Chondrocyte (in vitro differentiated cells): Measurements from ENCODE around the gene B9D2. TPM values are rescaled to one million over a fixed set of nuclear protein-coding genes. Genes with fewer than 3 reads are reported as not detected.

Source experiments
- DNase-seq: peaks from one replicate; pipeline ENCODE4 v3.0.0; 2021; ENCODE audit warnings: mixed read lengths, low spot score
- H3K27ac Mint-ChIP-seq: one replicate; pipeline ENCODE4 v1.8.0; 2021; ENCODE audit warnings: mild to moderate bottlenecking, moderate library complexity, mixed read lengths; ENCODE audit not compliant: unreplicated experiment
- H3K27me3 Mint-ChIP-seq: 2 replicates; pipeline ENCODE4 v1.8.0; 2021; ENCODE audit warnings: low read depth, mixed read lengths
- H3K36me3 Mint-ChIP-seq: 2 replicates; pipeline ENCODE4 v1.8.0; 2021; ENCODE audit warnings: low read depth, mixed read lengths
- H3K4me1 Mint-ChIP-seq: 2 replicates; pipeline ENCODE4 v1.8.0; 2021; ENCODE audit warnings: low read depth, mild to moderate bottlenecking, mixed read lengths
- H3K4me3 Mint-ChIP-seq: one replicate; pipeline ENCODE4 v1.8.0; 2021; ENCODE audit warnings: mild to moderate bottlenecking, moderate library complexity, mixed read lengths; ENCODE audit not compliant: unreplicated experiment
- H3K9me3 Mint-ChIP-seq: 2 replicates; pipeline ENCODE4 v1.8.0; 2021; ENCODE audit warnings: low read depth, mixed read lengths
- total RNA-seq: library from RNA; stranded (reverse); gene quantifications from 3 replicates; pipeline ENCODE4 v1.2.1, GENCODE V29; 2021
- TF ChIP-seq, protein P1 (sequence below): fragments of 200-600 bp; sonication (generic); IDR thresholded peaks from 2 replicates; pipeline ENCODE4 v1.5.0; 2021; ENCODE audit warnings: antibody characterized with exemption, mild to moderate bottlenecking, moderate library complexity

Gene B9D2
- total RNA-seq, 1 donor from 2014 or later, result 2.0 TPM

DNA sequence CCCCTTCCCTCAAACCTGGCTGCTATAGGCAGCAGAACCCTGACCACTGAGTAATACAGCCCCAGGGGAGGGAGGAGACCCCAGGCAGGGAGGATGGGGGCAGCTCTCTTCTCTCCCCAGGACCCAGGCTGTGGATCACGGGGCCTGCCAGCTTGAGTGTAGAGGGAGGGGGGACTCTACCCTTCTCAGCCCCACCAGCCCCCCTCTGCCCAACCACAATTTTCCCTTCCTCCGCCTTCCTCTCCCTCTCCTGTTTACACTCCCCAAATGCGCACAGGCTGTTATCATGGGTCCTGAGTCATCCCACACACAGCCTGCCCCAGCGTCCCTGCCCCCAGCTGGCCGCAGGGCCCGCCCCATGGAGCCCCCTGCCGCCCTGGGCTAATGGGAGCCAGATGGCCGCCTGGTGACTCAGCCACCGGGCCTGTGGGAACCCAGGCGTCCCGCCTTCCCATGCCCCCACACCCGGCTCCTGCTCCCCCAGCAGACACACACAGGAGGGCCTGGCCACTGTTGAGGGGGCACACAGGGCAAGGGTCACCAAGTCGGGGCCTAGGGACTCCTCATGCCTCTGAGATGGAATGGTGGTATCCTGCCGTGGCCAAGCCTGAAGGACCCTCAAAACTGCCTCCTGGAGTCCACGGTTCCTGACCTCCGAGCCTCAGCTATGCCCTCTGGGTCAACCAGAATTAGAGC is 40.4 kb downstream of the B9D2 start:
- peaks cover 84% of the 10 kb centered on the region for H3K4me1 Mint-ChIP-seq
- peak overlapping the region; percentile 56 for H3K4me3 Mint-ChIP-seq
- peak overlapping the region; percentile 100 for H3K27ac Mint-ChIP-seq
- H3K9me3 Mint-ChIP-seq, result no peaks in the 10 kb centered on the region
- DNase-seq, result no peak
- TF ChIP-seq, protein P1, sequence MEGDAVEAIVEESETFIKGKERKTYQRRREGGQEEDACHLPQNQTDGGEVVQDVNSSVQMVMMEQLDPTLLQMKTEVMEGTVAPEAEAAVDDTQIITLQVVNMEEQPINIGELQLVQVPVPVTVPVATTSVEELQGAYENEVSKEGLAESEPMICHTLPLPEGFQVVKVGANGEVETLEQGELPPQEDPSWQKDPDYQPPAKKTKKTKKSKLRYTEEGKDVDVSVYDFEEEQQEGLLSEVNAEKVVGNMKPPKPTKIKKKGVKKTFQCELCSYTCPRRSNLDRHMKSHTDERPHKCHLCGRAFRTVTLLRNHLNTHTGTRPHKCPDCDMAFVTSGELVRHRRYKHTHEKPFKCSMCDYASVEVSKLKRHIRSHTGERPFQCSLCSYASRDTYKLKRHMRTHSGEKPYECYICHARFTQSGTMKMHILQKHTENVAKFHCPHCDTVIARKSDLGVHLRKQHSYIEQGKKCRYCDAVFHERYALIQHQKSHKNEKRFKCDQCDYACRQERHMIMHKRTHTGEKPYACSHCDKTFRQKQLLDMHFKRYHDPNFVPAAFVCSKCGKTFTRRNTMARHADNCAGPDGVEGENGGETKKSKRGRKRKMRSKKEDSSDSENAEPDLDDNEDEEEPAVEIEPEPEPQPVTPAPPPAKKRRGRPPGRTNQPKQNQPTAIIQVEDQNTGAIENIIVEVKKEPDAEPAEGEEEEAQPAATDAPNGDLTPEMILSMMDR, result no peak
- H3K27me3 Mint-ChIP-seq, result no peaks in the 10 kb centered on the region
- H3K36me3 Mint-ChIP-seq, result peaks cover 9% of the 10 kb centered on the region

DNA sequence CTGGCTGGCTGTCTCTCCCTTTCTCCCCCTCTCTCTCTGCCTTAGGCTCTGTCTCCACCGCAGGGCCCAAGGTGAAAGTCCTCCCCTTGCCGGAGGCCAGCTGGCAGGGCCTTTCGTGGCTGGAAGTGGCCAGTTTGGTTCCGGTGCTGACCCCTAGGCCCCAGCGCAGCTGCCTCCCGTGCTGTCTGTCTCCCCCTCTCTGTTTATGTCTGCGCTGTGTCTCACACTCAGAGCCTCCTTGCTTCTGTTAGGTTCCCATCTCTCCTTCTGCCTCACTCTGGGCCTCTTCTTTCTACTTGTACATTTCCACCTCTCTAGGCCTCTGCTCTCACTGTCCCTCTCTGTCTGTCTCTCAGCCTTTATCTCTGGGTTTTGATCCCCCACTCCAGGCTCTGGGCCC is 40.9 kb downstream of the B9D2 start:
- Mint-ChIP-seq H3K4me1 (peaks cover 79% of the 10 kb centered on the region), H3K27ac (peak overlapping the region; percentile 100), H3K36me3 (peaks cover 11% of the 10 kb centered on the region), H3K27me3 (no peaks in the 10 kb centered on the region), H3K4me3 (peak overlapping the region; percentile 56), H3K9me3 (no peaks in the 10 kb centered on the region)
- TF ChIP-seq, protein P1, result no peak
- DNase-seq, result no peak

DNA sequence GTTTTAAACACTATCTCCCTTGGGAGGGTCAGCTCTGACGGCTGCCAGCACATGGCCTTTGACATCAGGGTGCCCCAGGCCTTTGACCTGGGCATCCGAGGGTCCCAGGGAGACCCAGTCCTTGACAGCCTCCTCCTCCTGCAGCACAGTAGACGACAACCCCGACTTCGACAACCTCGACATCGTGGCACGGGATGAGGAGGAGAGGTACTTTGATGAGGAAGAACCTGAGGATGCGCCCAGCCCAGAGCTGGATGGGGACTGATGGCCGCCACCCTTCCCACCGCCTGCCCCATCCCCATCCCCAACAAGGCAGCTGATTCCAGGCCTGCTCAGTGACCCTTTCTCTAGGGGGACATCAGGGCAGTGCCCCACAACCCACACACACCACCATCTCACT is 41.5 kb downstream of the B9D2 start:
- no peaks in the 10 kb centered on the region for H3K9me3 Mint-ChIP-seq

DNA sequence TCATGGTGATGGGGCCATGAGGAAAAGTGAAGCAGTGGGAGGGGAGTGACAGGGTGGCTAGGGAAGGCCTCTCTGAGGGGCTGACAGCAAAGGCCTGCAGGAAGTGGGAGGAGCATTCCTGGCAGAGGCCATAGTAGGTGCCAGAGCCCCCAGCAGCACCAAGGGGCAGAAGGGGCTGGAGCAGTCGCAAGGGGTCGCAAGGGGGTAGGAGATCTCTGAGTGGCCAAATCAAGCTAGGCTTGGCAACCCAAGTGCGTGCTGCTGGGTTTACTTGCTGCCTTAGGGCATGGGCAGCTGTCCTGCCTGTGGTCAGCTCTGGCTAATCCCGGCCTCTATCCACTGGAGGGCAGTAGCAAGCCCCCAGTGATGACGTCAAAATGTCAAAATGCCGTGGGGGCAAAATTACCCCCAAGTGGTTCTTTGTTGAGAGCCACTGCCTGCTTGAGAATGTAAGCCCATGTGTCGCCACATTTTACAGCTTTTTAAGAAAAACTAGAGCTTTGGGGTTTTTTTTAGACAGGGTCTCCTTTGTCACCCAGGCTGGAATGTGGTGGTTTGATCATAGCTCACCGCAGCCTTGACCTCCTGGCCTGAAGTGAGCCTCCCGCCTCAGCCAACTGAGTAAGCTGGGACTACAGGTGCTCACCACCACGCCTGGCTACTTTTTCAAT is 42.2 kb downstream of the B9D2 start:
- H3K4me1 Mint-ChIP-seq, result peaks cover 73% of the 10 kb centered on the region
- no peak overlapping the region for H3K4me3 Mint-ChIP-seq
- no peak for DNase-seq
- H3K27ac Mint-ChIP-seq, result peak overlapping the region; percentile 100
- peaks cover 19% of the 10 kb centered on the region for H3K36me3 Mint-ChIP-seq
- no peaks in the 10 kb centered on the region for H3K27me3 Mint-ChIP-seq
- H3K9me3 Mint-ChIP-seq, result no peaks in the 10 kb centered on the region
- TF ChIP-seq, protein P1, result peak; percentile 89

More for the DNA sequence above, 41.5 kb downstream of the B9D2 start:
- Mint-ChIP-seq H3K27me3 (no peaks in the 10 kb centered on the region), H3K36me3 (peaks cover 12% of the 10 kb centered on the region), H3K27ac (peak overlapping the region; percentile 100), H3K4me1 (peaks cover 75% of the 10 kb centered on the region), H3K4me3 (peak overlapping the region; percentile 56)
- DNase-seq, result no peak
- TF ChIP-seq, protein P1, result no peak

DNA sequence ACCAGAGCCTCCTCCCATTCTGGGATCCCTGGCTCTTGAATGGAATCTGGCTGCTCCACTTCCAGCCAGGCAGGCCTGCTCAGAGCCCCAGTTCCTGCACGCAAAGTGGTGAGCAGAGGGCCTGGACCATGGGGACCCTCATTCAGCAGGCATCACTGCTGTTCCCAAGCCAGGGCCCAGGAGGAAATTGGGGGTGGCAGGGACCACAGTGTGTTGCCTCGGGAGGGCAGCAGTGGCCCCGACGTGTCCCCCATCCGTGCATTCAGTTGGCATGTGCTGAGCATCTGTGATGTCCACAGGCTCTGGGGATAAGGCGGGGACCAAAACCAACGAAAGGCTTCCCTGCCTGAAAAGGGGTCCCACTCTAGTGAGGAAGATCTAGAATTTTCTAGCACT is 42.7 kb downstream of the B9D2 start:
- no peak overlapping the region for H3K4me3 Mint-ChIP-seq
- no peak for DNase-seq
- TF ChIP-seq, protein P1, result no peak
- peaks cover 68% of the 10 kb centered on the region for H3K4me1 Mint-ChIP-seq
- H3K36me3 Mint-ChIP-seq, result peaks cover 23% of the 10 kb centered on the region
- no peaks in the 10 kb centered on the region for H3K9me3 Mint-ChIP-seq
- peak overlapping the region; percentile 100 for H3K27ac Mint-ChIP-seq
- H3K27me3 Mint-ChIP-seq, result no peaks in the 10 kb centered on the region
